Left colon (tissue), 2 donors: ENCODE data around the gene CWC27. TPM values are rescaled to one million over a fixed set of nuclear protein-coding genes. Genes with fewer than 3 reads are reported as not detected.

Experiments used
- ATAC-seq: fragments of 200-7000 bp; cut with Tn5 transposase; one replicate; pipeline ENCODE4 v1.9.1; 2020; ENCODE audit warnings: mild to moderate bottlenecking, moderate library complexity
- DNase-seq, 2 donors: peaks; one replicate each; pipeline ENCODE4 v3.0.0-alpha.2; 2020
- intact Hi-C, 2 donors: fragments of 100-400 bp; cut with DNase I in 1 of 2; cut with micrococcal nuclease in 1 of 2; formaldehyde crosslinking; loops; one replicate each; pipeline versions ENCODE4 v1.11.2 to v1.14.0; 2022; cut with DNase I, micrococcal nuclease
- long read RNA-seq: library from polyadenylated mRNA; unstranded; transcript quantifications from one replicate; pipeline ENCODE4 v2.0.0, GENCODE V29; 2021
- total RNA-seq, 2 donors: library from RNA; stranded (reverse); fragmentation: NEBNext Ultra II Directional; extraction: Animal tissue kit (Norgen Biotek cat#: 25700); gene quantifications; one replicate each; pipeline ENCODE4 v1.2.1, GENCODE V29; 2021
- donor health status: DM: no; HTN: no; CAD: no.
- donor health status: DM: yes; HTN: yes; CAD: no.

CWC27 gene, protein sequence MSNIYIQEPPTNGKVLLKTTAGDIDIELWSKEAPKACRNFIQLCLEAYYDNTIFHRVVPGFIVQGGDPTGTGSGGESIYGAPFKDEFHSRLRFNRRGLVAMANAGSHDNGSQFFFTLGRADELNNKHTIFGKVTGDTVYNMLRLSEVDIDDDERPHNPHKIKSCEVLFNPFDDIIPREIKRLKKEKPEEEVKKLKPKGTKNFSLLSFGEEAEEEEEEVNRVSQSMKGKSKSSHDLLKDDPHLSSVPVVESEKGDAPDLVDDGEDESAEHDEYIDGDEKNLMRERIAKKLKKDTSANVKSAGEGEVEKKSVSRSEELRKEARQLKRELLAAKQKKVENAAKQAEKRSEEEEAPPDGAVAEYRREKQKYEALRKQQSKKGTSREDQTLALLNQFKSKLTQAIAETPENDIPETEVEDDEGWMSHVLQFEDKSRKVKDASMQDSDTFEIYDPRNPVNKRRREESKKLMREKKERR
- 10 to 100 TPM; 13.5 to 14.0 TPM for total RNA-seq
- long read RNA-seq, transcript CWC27-201 (14 exons, 2,078 nt) = major isoform, 5 of 9 reads
- long read RNA-seq, partial matches to known transcripts = 3 of 9 reads
- long read RNA-seq, other reads (novel, unspliced or antisense) = 0 of 9 reads

DNA sequence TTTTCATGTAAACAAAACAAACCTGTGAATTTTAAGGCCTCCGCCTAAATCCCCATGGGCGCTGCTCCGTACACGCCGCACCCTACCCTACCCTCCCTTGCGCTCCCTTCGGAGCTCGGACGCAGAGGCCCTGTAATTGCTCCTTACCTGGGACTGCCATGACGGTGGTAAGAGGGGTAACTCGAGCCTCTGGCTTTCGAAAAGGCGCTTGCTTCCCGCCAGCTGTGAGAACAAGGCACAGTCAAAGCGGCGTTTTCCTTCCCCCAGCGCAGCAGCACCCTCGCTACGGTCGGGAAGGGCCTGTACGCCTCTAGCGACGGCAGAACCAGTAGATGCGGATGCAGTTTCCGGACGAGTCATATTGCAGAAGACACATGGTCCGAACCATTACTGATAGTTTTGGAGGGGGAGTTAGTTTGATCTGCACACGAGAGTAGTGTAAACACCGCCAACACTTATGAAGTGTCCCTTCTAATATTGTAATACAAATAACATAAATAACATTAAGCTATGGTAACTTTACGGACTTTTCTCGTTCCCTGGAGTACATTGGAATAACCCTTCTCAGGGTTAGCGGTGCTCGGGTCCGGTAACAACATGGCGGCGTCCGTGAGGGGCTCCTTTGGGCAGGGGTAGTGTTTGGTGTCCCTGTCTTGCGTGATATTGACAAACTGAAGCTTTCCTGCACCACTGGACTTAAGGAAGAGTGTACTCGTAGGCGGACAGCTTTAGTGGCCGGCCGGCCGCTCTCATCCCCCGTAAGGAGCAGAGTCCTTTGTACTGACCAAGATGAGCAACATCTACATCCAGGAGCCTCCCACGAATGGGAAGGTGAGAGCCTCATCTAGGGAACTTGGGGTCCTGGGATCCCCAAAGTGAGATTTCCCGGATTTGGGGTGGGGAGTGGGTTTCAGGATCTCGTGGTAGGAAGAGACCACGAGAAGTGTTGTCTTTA is at the start of gene CWC27, which contains the start of gene SREK1IP1:
TSS of gene CWC27 (plus strand) at position 573 of the 955 bp plus-strand sequence. CDS start at position 790, 217 bp downstream.
TSS of gene SREK1IP1 (minus strand) at position 334 of the 955 bp plus-strand sequence. CDS start at position 160, 174 bp downstream.
- ATAC-seq (peak; percentile 93), DNase-seq (peak; percentile 79 to 81)
- intact Hi-C loops = no loop called here

DNA sequence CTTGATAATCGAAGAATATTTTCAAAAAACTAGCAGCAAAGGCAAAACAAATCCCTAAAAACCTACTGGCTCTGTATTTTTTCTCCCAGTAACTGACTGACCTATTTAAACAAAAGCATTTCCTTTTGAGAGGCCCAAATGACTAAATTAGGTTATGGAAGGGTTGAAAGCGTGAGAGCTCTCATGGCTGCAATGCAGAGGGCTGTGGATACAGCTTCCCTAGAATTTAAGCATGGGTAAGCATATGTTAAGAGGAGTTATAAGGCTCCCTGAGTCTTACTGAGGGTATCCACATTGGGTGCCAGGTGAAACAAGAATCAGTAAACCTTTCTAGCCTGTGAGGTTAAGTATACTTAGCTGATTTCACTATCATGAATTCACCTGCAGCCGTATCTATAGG is 46.1 kb upstream of the CWC27 start:
- intact Hi-C loops = no loop called here
- ATAC-seq = no peak
- DNase-seq = no peak

DNA sequence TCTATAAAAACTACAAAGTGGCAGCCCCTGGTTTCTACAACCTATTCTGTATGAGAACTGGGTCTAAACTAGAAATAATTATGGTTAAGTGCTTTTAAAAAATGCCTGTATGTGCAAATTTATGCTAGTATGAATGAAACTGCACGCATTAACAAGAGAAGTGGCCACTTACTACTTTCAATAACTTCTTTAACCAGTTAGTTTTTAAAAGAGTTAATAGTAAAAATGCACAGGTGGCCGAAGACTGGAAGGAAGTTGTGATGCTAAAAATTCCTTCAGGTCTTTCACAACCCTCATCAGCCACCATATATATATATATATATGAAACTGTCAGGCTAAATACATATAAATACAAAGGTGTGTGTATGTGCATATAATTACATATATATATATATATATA is 41.6 kb upstream of the CWC27 start:
- DNase-seq = no peak
- ATAC-seq = no peak
- intact Hi-C loops = no loop called here

DNA sequence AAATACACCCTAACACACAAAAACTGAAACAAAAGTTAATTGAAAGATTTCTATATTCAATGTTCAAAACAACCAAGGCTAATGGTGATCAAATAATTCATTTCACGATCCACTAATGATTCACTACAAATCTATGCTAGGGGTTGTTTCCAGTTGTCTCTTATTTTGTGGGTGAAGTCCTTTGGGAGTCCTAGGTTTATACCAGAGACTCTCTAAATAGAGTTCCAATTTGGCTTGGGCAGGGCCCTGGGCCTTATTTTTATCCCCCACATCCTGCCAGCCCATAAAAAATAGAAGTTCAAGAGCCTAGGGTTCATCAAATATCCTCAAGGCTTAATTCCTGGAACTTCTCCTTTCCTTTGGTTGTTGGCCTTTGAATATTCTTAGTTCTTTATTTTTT is 26.3 kb upstream of the CWC27 start:
- ATAC-seq (no peak), DNase-seq (no peak)
- intact Hi-C loops = no loop called here

DNA sequence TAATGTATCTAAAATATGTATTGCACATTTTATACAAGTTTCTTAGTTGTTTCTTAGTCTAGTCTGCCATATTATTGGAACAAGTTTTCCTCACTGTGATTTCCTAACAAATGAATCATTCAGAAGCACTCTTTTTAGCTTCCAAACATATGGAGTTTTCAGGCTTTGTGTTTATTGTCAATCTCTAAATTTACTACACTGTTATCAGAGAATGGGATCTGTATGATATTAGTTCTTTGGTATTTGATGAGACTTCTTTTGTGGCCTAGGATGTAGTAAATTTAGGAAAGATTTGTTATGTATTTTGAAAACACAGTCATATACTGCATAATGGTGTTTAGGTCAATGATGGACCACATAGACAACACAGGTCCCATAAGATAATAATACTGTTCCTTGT is 25.9 kb upstream of the CWC27 start:
- intact Hi-C loops = no loop called here
- DNase-seq (no peak), ATAC-seq (no peak)

DNA sequence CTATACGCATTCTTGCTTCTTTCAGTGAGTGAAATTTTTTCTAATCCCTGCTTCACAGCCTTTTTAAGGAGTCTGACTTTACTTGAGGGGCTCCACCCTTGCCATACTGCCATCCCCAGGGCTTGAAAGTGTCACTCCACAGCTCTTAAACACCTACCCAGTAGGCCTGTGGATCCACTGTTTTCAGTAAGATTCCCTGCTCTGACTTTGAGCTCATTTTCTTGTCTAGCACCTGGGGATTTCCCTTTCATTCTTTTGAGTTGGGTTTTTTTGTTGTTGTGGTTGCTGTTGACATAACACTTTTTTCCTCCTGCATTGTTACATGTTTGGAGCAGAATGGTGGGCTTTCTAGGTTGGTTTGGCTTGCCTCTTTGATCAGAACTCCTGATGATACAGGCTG is 23.8 kb upstream of the CWC27 start:
- intact Hi-C loops = no loop called here
- ATAC-seq (no peak), DNase-seq (no peak)

DNA sequence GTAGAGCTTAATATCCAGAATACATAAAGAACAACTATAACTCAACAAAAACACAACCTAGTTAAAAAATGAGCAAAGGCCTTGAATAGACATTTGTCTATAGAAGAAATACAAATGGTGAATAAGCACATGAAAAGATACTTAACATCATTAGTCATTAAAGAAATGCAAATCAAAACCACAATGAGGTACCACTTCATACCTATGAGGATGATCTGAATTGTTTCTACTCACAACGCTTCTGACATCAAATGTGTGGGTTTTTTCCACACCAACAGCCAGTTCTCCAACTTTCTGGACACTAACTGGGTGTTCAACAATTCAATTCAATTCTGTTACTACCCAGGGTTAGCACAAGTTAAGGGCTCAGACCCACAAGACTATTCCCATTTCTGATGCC is 22.3 kb upstream of the CWC27 start:
- intact Hi-C loops = no loop called here
- DNase-seq (no peak), ATAC-seq (no peak)

DNA sequence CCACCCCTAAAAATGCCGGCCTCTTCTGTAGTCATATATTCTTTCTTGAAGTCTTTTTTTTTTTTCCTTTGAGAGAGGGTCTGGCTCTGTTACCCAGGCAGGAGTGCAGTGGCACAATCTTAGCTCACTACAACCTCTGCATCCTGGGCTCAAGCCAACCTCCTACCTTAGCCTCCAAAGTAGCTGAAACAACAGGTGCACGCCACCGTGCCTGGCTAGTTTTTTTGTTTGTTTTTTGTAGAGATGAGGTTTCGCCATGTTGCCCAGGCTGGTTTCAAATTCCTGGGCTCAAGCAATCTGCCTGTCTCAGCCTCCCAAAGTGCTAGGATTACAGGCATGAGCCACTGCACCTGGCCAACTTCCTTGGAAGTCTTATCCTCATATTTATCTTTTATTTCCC is 19.3 kb upstream of the CWC27 start:
- intact Hi-C loops = no loop called here
- DNase-seq (no peak), ATAC-seq (no peak)

DNA sequence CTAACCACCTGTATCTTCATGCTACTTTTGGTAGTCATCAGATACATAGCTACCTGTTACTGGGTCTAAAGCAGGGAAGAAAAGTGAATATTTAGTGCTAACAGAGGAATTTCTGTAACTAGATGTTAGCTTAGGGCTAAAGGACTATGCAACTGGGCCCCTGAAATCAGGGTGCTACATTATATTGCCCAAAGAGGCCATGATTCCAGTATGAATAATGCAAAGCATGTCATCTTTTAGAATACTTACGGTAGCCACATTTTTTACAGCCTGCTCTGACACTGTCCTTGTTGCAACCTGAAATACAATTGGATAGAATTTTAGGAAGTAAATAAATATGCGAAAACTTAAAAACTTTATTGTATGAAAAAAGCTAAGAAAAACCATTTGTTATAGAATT is 14.7 kb upstream of the CWC27 start:
- ATAC-seq = no peak
- intact Hi-C loops = no loop called here
- DNase-seq = no peak

DNA sequence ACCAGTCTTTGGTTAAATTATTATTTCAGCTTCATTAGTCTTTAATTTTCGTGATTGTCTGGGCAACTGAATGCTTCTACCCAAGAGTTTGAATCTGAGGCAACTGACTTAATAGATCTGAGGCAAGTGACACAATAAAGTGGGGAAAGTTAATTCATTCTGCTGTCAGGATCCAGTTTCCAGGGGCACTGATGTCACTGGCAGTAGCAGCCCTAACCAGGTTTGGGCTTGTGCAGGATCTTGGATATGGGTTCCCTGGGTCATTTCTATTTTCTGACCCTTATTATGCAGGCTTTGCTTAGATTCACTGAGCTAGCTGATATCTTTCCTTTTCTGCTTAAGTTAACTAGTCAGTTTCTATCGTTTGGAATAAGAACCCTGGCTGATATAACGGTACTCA is 9.8 kb upstream of the CWC27 start:
- ATAC-seq (no peak), DNase-seq (no peak)
- intact Hi-C loops = no loop called here

DNA sequence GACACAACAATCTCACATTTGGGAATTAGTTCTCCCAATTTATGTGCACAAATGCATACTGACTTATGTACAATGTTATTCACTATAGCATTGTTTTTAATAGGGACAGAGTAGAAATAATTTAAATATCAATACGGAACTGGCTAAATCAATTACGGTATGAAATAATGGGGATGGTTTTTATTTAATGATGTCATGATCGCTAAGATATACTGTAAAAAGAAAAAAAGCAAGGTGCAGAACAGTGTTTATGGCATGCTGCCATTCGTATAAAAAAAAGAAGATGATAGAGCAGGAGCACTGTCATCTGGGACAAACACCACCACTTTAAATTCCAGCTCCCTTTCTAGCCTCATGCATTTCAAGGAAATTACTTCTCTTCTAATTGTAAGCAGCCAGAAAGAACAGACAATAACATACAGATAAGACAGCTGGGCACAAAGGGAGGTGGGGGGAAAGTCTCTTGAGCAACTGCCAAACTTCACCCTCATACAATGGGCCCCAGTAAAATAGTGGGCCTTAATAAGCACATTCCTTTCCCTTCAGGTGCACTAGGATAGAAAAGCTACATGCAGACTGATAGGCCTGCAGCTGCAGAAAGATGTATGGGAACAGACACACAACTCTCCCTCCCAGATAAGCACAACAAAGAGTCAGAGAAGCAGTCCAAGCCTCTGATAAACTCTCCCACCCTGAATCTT is 8.6 kb upstream of the CWC27 start:
- intact Hi-C loops = no loop called here
- DNase-seq = no peak
- no peak for ATAC-seq

DNA sequence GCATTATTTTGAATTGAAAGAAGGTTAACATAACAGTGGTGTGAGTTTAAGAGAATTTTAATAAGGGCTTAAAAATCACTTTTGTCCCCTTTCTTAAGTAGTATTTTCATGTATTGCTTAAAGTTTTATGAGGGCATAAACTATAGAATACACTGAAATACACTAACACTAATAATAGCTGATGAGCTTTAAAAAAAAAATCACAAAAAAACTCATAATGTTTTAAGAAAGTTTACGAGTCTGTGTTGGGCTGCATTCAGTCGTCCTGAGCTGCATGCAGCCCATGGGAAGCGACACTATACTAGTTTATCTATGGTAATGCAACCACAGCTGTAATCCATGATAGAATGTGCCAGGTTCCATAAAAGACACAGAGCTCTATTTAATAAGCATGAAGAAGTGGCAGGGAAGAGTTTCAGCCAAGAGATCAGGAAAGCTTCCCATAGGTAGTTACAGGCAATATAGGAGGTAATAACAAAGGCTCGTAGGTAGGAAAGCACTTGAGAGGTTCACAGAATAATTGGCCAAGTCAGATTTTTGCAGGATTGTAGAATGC is 4.7 kb upstream of the CWC27 start:
- intact Hi-C loops = no loop called here
- DNase-seq = no peak

DNA sequence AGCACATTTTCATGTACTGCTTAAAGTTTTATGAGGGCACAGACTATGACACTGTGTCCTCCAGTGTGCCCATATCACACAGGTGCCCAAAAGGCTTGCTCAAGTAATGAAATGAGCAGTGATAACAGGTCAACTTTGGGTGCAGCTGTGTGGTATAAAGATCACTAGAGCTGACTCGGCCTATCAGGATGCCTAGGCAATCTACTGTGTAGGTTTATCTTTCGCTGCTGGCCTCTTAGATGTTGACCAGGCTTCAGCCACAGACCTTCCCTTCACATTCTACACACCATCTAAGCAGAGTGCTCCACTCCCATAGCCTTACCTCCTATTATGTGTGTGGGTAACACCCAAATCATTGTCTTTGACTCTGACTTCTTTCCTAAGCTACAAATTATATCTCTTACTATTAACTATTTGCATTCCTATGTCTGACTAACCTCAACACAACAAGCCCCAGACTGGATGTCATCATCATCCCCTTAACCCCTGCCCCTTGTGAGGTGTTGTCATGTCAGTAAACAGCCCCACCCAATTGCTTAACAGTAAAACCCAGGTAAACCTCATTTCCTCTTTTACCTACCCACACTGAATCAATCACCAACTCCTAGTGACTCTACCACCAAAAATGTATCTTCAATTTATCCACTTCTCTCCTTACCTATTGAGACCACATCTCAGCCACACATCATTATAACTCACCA is 2.8 kb upstream of the CWC27 start:
- intact Hi-C loops = no loop called here
- ATAC-seq (peak; percentile 50), DNase-seq (no peak)

More for the DNA sequence above, 4.7 kb upstream of the CWC27 start:
- ATAC-seq = peak; percentile 14

DNA sequence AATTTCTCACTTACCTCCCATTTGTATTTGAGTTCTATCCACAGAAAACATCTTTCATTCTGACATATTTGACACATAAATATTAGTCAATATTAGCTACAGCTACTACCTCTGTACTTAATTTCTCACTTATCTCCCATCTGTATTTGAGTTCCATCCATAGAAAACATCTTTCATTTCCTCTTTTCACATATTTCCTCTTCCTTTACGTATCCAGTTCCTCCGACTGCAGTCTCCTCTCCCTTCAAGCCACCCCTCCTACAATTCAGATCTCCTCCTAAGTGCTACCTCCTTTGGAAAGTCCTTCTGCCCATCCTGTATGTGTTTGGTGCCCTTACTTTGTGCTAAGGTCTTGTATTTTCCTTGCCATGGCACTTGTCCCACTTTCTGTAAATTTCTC is 1.8 kb upstream of the CWC27 start:
- intact Hi-C loops = no loop called here
- DNase-seq (no peak), ATAC-seq (no peak)

DNA sequence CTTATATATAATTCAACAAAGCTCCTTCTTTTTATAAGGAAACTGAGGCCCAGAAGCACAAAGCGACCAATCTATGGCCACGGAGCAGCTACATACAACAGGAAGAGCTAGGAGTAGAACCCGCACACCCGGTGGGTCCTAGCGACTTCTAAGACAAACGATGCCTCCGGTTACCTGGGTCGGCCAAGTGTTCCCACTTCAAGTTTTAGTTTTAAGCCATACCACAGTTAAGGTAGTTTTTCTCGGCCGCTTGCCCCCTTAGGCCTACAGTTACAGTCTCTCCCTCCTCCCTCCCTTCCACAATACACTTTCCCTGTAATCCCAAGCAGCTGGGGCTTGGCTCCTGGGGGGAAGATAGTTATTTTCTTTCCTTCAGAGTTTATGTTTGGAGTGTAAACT is 772 bp upstream of the CWC27 start:
- ATAC-seq (peak; percentile 31), DNase-seq (peak in 1 of 2 donors; percentile 37)
- intact Hi-C loops = no loop called here

DNA sequence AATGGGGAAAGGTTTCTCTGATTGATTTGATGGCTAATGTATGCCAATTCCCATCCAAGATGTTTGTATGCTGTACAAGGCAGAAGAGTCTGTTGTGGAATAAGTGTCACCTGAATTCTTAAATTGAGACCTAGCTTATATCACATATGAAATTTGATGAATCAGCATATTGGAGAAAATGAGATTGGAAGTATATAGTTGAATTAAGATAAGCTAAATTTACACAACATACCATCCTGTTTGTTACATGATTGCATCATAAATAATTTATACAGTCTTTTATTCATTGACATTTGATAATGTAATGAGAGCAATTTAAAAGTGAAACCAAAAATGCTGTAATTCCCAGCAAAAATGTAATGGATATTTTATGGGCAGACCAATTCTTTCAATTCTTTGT is 1.1 kb downstream of the CWC27 start:
- no peak for ATAC-seq
- no peak for DNase-seq
- intact Hi-C loops = no loop called here

DNA sequence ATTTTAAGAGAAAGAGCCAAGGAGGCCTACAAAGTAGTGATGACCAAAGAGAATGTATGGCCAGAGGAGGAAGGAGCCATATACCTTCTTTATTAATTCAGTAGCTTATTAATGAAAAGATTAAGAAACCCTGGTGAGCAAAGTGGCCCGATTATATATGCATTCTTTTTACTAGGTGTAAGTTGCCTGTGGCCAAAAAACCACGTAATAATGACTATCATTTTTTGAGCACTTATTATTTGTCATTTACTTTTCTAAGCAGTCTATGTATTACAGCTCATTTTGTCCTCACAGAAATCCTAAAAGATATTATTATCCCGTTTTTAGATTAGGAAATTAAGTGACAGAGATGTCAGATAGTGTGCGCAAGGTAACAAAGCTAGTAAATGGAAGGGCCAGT is 3.0 kb downstream of the CWC27 start:
- no peak for DNase-seq
- ATAC-seq = no peak
- intact Hi-C loops = no loop called here

DNA sequence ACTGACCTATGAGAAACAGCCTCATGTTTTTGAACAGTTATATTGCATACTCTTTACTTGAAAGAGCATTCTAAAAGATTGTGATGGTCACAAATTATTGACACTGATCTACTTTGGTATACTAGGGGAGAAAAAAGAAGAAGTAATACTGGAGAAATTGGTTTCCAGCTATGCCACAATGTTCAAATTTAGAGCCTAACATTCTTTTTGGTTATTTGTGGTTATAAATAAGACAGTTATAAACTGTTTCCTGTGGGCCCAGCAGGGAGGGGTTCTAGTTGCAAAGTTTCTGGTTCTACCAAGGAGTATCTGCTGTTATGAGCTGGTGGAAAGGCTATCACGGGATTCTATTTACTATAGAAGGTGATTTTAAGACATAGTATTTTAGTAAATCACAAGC is 4.8 kb downstream of the CWC27 start:
- intact Hi-C loops = no loop called here
- DNase-seq (no peak), ATAC-seq (no peak)
